ENCODE results near the gene PLEK2. TPM values are rescaled to one million over a fixed set of nuclear protein-coding genes. Genes with fewer than 3 reads are reported as not detected.

PLEK2 gene
- 27.8 and 50.2 TPM in 2 replicates for total RNA-seq

DNA sequence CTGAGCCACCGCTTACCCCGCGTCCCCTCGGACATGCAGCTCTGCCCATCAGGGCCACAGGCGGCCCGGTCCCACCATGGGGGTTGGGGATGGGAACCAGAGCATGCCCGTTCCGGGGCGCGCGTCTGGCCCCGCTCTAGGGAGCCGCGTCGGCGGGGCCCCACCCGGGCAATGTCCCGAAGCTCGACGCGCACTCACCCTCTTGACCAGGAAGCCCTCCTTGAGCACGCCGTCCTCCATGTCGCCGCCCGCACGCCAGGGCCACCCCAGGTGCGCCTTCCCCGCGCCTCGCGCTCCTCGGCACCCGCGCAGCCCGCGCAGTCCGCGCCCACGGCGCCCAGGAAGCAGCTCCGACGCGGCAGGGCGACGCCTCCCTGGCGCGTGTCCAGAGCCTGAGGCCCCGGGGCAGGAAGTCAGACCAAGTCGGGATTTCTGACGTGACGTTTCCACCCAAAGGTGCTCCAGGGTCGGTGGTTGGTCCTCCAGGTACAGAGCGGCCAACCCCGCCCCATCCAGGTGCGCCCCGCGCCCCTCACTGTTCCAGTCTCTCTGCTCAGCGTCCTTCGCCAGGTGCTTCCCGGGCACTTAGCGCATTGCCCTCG, at the start of gene PLEK2:
PLEK2 (minus strand) TSS at position 346 of the 602 bp plus-strand sequence; CDS start at position 240, 106 bp downstream.

GRCh38 chr14:67359775-67360469, 52.0 kb downstream of the PLEK2 start, which contains the start of the genes ATP6V1D and EIF2S1:
Gene ATP6V1D, minus strand, starts transcription at chr14:67359804. Its CDS starts 106 bp downstream, at chr14:67359698.
Gene EIF2S1, plus strand, starts transcription at chr14:67360328. Its CDS starts 4,440 bp downstream, at chr14:67364768.

Other genes starting within 250 kb of the PLEK2 start
- not detected in 2 replicates for gene GARIN2, start 222.7 kb downstream of the PLEK2 start, total RNA-seq
- gene PALS1, start 170.7 kb downstream of the PLEK2 start, total RNA-seq = 20.5 and 28.0 TPM in 2 replicates
- 108 and 109 TPM in 2 replicates for gene ATP6V1D, start 52.4 kb downstream of the PLEK2 start, total RNA-seq
- gene EIF2S1, start 51.8 kb downstream of the PLEK2 start, total RNA-seq = 336 and 349 TPM in 2 replicates
- 0.68 and 4.8 TPM in 2 replicates for gene TMEM229B, start 76.6 kb upstream of the PLEK2 start, total RNA-seq
- gene PLEKHH1, start 121.1 kb upstream of the PLEK2 start, total RNA-seq = 2.7 and 5.5 TPM in 2 replicates
- 20.2 and 26.0 TPM in 2 replicates for gene PIGH, start 188.1 kb upstream of the PLEK2 start, total RNA-seq
- 26.7 and 112 TPM in 2 replicates for gene ARG2, start 207.8 kb upstream of the PLEK2 start, total RNA-seq